Measurements from ENCODE around the gene C2CD3.

The C2CD3 gene

DNA sequence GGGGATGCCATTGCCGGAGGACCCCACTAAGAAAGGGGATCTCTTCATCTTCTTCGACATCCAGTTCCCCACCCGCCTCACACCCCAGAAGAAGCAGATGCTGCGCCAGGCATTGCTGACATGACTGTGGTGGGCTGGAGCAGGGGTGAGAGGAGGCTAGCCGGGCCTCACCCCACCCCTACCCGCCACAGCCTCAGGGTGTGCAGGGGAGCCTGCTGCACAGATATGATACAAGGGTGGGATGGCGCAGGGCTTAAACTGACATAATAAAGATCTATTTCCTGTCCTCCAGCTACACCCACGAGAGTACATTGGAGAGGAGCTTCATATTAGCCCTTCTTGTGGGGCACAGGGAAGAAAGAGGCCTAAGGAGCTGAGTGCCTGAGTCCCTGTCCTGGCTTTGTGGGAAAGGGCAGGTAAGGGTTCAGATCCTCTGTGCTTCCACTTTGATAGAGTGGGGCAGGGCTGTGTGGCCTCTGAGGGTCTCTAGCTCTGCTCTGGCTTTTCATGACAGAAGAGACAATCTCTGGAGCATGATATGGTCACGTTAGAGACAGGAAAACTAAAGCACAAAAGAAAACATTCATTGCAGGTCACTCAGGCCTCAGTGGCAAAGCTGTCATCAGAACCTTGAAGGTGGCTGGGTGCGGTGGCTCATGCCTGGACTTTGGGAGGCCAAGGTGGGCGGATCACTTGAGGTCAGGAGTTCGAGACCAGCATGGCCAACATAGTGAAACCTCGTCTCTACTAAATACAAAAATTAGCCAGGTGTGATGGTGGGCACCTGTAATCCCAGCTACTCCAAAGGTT lies 200.6 kb downstream of the C2CD3 start:
- TF ChIP-seq SPI1 (IDR thresholded peaks at IDR 0.05; ENCODE audit: borderline replicate concordance, low read depth) (no peak), POLR2AphosphoS5 (IDR thresholded peaks at IDR 0.05; ENCODE audit: low read depth) (peak; percentile 60; the same call in 1 of the 2 replicates)
- Histone ChIP-seq H3K4me3 (replicated peaks; ENCODE audit: insufficient read depth, low read length) (no peak overlapping the region), H3K27ac (replicated peaks) (no peak overlapping the region), H3K27me3 (ENCODE audit: insufficient read depth, poor library complexity, severe bottlenecking) (no peaks in the 10 kb centered on the region)
- no peak for DNase-seq (ENCODE audit: low read depth in 1 of 2, low spot score in 1 of 2)

GRCh38 chr11:73969091-73969490 lies 201.7 kb downstream of the C2CD3 start:
- Histone ChIP-seq H3K27me3 (ENCODE audit: insufficient read depth, poor library complexity, severe bottlenecking) (no peaks in the 10 kb centered on the region), H3K27ac (replicated peaks) (no peak overlapping the region), H3K4me3 (replicated peaks; ENCODE audit: insufficient read depth, low read length) (no peak overlapping the region)
- TF ChIP-seq CTCF (IDR thresholded peaks at IDR 0.05; ENCODE audit: insufficient read depth, low read length) (no peak), SPI1 (IDR thresholded peaks at IDR 0.05; ENCODE audit: borderline replicate concordance, low read depth) (no peak), GABPA (IDR thresholded peaks at IDR 0.05; ENCODE audit: low read depth) (no peak), POLR2AphosphoS5 (IDR thresholded peaks at IDR 0.05; ENCODE audit: low read depth) (no peak)
- TF ChIP-seq, protein P1, sequence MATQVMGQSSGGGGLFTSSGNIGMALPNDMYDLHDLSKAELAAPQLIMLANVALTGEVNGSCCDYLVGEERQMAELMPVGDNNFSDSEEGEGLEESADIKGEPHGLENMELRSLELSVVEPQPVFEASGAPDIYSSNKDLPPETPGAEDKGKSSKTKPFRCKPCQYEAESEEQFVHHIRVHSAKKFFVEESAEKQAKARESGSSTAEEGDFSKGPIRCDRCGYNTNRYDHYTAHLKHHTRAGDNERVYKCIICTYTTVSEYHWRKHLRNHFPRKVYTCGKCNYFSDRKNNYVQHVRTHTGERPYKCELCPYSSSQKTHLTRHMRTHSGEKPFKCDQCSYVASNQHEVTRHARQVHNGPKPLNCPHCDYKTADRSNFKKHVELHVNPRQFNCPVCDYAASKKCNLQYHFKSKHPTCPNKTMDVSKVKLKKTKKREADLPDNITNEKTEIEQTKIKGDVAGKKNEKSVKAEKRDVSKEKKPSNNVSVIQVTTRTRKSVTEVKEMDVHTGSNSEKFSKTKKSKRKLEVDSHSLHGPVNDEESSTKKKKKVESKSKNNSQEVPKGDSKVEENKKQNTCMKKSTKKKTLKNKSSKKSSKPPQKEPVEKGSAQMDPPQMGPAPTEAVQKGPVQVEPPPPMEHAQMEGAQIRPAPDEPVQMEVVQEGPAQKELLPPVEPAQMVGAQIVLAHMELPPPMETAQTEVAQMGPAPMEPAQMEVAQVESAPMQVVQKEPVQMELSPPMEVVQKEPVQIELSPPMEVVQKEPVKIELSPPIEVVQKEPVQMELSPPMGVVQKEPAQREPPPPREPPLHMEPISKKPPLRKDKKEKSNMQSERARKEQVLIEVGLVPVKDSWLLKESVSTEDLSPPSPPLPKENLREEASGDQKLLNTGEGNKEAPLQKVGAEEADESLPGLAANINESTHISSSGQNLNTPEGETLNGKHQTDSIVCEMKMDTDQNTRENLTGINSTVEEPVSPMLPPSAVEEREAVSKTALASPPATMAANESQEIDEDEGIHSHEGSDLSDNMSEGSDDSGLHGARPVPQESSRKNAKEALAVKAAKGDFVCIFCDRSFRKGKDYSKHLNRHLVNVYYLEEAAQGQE (IDR thresholded peaks at IDR 0.05; ENCODE audit: insufficient replicate concordance, low read depth) = no peak
- no peak for DNase-seq (ENCODE audit: low read depth in 1 of 2, low spot score in 1 of 2)

GRCh38 chr11:73968356-73968966 lies 202.3 kb downstream of the C2CD3 start:
- no peak overlapping the region for H3K27ac ChIP-seq (replicated peaks)
- TF ChIP-seq, protein P1 (IDR thresholded peaks at IDR 0.05; ENCODE audit: insufficient replicate concordance, low read depth) = no peak
- TF ChIP-seq SPI1 (IDR thresholded peaks at IDR 0.05; ENCODE audit: borderline replicate concordance, low read depth) (no peak), CTCF (IDR thresholded peaks at IDR 0.05; ENCODE audit: insufficient read depth, low read length) (no peak), GABPA (IDR thresholded peaks at IDR 0.05; ENCODE audit: low read depth) (no peak), POLR2AphosphoS5 (IDR thresholded peaks at IDR 0.05; ENCODE audit: low read depth) (no peak)
- H3K4me3 ChIP-seq (replicated peaks; ENCODE audit: insufficient read depth, low read length) = no peak overlapping the region
- no peaks in the 10 kb centered on the region for H3K27me3 ChIP-seq (ENCODE audit: insufficient read depth, poor library complexity, severe bottlenecking)
- DNase-seq (ENCODE audit: low read depth in 1 of 2, low spot score in 1 of 2) = no peak

- no peak for DNase-seq (ENCODE audit: low read depth in 1 of 2, low spot score in 1 of 2)
- no peaks in the 10 kb centered on the region for H3K27me3 ChIP-seq (ENCODE audit: insufficient read depth, poor library complexity, severe bottlenecking)
- no peak overlapping the region for H3K27ac ChIP-seq (replicated peaks)
- no peak overlapping the region for H3K4me3 ChIP-seq (replicated peaks; ENCODE audit: insufficient read depth, low read length)
- no peak for TF ChIP-seq SPI1 (IDR thresholded peaks at IDR 0.05; ENCODE audit: borderline replicate concordance, low read depth)
- TF ChIP-seq POLR2AphosphoS5 (IDR thresholded peaks at IDR 0.05; ENCODE audit: low read depth) = no peak
- no peak for TF ChIP-seq GABPA (IDR thresholded peaks at IDR 0.05; ENCODE audit: low read depth)
- TF ChIP-seq, protein P1 (IDR thresholded peaks at IDR 0.05; ENCODE audit: insufficient replicate concordance, low read depth) = no peak
- no peak for TF ChIP-seq CTCF (IDR thresholded peaks at IDR 0.05; ENCODE audit: insufficient read depth, low read length)
Observed at GRCh38 chr11:73965764-73966121, 205.1 kb downstream of the C2CD3 start.

Data from HL-60 (cell line).